Activated CD4-positive, alpha-beta T cell treated with anti-CD3 and anti-CD28 coated beads, Interleukin-2, amount 50 U/mL, for 24 hours (primary cell): ENCODE data around the gene SLC35F3.

ENCODE experiments used
- DNase-seq, 2 donors: peaks; one replicate each; pipeline ENCODE4 v3.0.0-alpha.2; 2020; ENCODE audit warnings: low read depth in 1 of 2, low spot score in 1 of 2

Gene SLC35F3

GRCh38 chr1:233909195-233909594 lies 4.7 kb downstream of the SLC35F3 start:
- DNase-seq = no peak

- DNase-seq = no peak
Observed at GRCh38 chr1:233912447-233912846, 8.0 kb downstream of the SLC35F3 start.

- no peak for DNase-seq
Observed at GRCh38 chr1:233912909-233913308, 8.4 kb downstream of the SLC35F3 start.

GRCh38 chr1:233916706-233917105 lies 12.2 kb downstream of the SLC35F3 start:
- DNase-seq = no peak

GRCh38 chr1:233919786-233920185 lies 15.3 kb downstream of the SLC35F3 start:
- no peak for DNase-seq

GRCh38 chr1:233928123-233928522 lies 23.6 kb downstream of the SLC35F3 start:
- no peak for DNase-seq

GRCh38 chr1:233933339-233933738 lies 28.9 kb downstream of the SLC35F3 start:
- no peak for DNase-seq

- no peak for DNase-seq
Observed at GRCh38 chr1:233935297-233935868, 30.9 kb downstream of the SLC35F3 start.

- no peak for DNase-seq
Observed at GRCh38 chr1:233936422-233936821, 31.9 kb downstream of the SLC35F3 start.

- DNase-seq = no peak
Observed at GRCh38 chr1:233936842-233937241, 32.4 kb downstream of the SLC35F3 start.

- no peak for DNase-seq
Observed at GRCh38 chr1:233938476-233938875, 34.0 kb downstream of the SLC35F3 start.

- no peak for DNase-seq
Observed at GRCh38 chr1:233939451-233939850, 35.0 kb downstream of the SLC35F3 start.

- no peak for DNase-seq
Observed at GRCh38 chr1:233940908-233941307, 36.4 kb downstream of the SLC35F3 start.

GRCh38 chr1:233944601-233945000 lies 40.1 kb downstream of the SLC35F3 start:
- no peak for DNase-seq

- DNase-seq = no peak
Observed at GRCh38 chr1:233945573-233945972, 41.1 kb downstream of the SLC35F3 start.

- DNase-seq = no peak
Observed at GRCh38 chr1:233945979-233946378, 41.5 kb downstream of the SLC35F3 start.

- DNase-seq = no peak
Observed at GRCh38 chr1:233946724-233947123, 42.2 kb downstream of the SLC35F3 start.

- DNase-seq = no peak
Observed at GRCh38 chr1:233951804-233952203, 47.3 kb downstream of the SLC35F3 start.

GRCh38 chr1:233957691-233958090 lies 53.2 kb downstream of the SLC35F3 start:
- DNase-seq = no peak

- DNase-seq = no peak
Observed at GRCh38 chr1:233959102-233959501, 54.6 kb downstream of the SLC35F3 start.

- no peak for DNase-seq
Observed at GRCh38 chr1:233959971-233960370, 55.5 kb downstream of the SLC35F3 start.

GRCh38 chr1:233960386-233960785 lies 55.9 kb downstream of the SLC35F3 start:
- DNase-seq = no peak

- DNase-seq = no peak
Observed at GRCh38 chr1:233962878-233963277, 58.4 kb downstream of the SLC35F3 start.

GRCh38 chr1:233965856-233966255 lies 61.4 kb downstream of the SLC35F3 start:
- no peak for DNase-seq
